HG03520 (cell line): ENCODE results near the gene KRTAP10-12.

Experiments used
- ATAC-seq: cut with Tn5 transposase; IDR thresholded peaks from one replicate; pipeline ENCODE4 v1.9.1; 2021; ENCODE audit warnings: mild to moderate bottlenecking, moderate library complexity; ENCODE audit not compliant: unreplicated experiment

KRTAP10-12 gene

DNA sequence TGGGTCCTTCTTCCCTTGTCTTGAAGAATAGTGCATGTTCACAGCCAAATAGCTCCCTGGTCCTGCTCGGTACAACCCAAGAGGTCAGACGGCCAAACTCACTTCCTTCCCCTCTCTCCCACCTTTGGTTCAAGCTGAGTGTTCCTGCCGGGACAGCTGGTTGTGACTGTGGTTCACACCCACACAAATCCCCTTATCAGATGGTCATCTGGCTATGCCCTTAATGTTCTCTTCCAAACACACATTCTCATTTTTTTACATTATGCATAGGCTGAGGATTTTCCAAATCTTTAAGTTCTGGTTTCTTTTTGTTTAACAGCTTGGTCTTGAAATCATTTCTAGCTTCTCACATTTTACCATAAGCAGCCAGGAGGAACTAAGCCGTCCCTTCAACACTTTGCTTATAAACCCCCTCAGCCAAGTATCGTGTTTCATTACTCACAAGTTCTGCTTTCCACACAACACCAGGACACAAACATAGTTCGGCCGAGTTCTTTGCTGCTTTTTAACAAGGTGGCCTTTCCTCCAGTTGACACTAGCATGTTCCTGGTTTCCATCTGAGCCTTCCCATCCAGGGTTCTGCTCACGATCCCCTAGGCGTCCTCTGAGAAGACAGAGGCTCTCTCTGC is 34.1 kb downstream of the KRTAP10-12 start:
- ATAC-seq: no peak

DNA sequence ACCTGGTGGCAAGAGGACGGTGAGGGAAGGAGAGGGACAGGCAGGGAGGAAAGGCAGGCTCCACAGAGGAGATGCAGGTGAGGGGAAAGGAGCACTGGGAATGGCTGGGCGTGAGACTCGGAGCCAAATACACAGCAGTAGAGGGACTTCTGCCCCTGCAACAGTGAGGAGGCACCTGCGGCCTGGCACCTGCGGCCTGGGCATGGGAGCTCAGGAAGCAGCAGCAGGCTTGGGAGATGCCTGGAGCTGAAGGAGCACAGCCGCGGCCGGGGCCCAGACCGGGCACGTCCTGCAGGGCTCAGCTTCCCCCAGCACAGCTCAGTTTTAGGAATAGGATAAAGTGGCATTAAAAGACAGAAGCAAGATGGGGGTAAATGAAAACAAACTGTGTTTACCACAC is 35.3 kb downstream of the KRTAP10-12 start:
- ATAC-seq: no peak

DNA sequence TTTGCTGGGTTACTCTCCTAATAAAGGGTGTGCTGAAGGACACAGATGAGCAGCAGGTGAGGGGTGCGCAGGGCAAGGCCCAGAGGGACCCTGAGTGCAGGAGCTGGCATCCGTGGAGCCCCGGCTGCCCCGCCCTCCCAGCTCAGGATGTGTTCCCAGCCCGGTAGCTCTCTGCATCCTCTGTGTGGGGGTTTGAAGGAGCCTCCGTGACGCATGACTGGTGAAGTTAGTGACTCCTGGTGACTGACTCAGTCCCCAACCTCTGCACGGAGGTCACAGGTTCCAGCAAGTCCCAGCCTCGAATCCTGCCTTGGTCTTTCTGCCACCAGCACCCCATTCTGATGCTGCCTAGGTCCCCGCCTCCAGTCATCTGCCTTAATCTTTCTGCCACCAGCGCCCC is 36.0 kb downstream of the KRTAP10-12 start:
- ATAC-seq: no peak

DNA sequence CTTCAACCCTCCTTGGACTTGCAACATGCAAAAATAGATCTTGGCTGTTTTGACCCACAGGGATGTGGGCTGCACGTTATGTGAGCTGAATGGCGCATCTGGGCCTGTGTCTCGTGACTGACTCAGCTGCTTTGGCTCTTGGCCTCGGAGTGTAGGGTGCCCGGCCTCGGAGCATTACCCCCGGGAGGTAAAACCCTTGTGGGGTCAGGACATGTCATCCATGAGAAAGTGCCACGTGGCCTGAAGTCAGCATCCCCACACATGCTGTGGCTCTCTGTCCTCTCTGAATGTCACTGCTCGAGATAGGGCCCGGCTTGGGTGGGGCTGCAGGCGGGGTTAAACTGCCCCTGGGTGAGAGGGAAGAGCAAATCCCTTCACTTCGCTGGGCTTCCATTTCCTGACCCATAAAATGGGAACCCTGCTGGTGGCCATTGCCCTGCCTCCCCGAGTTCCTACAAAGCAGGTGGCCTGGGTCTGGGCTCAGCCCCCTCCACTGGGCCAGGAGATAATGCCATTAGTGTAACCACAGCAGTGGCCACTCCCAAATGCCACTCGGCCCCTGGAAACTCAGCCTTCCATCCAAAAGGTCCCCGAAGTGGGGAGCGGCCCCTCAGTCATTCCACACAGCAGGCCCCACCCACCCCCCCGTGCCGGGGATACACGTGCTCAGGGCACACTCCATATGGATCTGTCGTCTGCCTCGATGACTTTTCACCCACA is 37.2 kb downstream of the KRTAP10-12 start:
- ATAC-seq: no peak

DNA sequence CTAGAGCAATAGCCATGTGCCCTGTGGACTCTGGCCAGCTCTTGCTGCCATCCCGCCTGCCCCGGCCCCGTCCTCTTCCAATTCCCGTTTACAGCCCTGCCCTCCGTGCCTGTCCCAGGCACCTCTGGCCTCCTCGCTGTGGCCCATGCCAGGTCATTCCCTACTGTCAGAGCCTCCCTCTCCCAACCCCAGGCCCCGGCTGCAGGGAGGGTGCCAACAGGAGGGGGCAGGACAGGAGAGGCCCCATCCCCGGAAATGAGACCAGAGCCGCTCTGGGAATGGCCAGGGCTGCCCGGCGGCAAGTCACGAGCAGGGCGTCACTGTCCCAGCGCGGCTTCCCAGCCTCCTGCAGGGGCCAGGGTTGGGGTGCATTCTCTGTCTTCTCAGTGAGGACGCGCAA is 37.9 kb downstream of the KRTAP10-12 start:
- no peak for ATAC-seq

DNA sequence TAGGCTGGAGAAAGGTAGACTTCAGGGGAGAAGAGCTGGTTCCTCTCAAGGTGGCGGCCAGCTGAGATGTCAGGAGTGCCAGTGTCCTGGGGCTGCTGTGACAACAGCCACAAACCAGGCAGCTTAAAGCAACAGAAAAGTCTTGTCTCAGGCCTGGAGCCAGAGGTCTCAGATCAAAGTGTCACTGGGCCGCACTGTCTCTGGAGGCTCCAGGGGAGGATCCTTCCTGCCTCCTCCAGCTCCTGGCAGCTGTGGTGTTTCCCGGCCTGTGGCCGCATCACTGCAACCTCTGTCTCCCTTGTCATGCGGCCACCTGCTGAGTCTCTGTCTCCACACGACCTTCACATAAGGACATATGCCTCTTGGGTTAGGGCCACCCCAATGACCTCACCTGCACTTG is 38.8 kb downstream of the KRTAP10-12 start:
- no peak for ATAC-seq

DNA sequence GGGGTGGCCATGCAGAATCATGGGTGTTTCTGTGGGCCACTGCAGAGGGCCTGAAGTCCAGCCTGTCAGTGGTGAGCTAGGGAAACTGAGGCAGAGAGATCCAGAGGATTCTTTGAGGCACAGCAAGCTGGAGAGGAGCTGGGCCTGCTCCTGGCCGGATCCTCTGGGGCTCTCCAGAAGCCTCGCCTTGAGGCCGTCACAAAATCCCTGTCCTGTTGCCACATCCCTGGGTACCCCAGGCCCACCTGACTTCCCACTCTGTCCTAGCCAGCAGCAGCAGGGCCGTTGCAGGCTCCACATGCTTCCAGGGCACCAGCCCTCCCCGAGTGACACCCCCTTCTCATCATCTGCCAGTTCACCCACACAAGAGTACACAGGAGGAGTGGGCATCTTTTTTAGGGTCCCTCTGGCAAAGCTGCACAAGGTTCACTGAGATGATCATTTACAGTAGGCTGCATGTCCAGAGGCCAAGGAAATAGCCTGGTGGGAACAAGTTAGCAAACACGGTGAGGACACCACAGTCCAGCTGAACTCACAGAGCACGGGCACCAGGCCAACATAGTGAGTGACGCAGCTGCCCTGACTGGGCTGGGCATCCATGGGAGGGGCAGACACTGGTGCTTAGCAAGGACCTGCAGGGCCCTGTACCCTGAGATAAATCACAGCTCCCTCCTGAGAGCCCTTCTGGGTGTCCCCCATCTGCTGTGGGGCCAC is 39.5 kb downstream of the KRTAP10-12 start:
- no peak for ATAC-seq

DNA sequence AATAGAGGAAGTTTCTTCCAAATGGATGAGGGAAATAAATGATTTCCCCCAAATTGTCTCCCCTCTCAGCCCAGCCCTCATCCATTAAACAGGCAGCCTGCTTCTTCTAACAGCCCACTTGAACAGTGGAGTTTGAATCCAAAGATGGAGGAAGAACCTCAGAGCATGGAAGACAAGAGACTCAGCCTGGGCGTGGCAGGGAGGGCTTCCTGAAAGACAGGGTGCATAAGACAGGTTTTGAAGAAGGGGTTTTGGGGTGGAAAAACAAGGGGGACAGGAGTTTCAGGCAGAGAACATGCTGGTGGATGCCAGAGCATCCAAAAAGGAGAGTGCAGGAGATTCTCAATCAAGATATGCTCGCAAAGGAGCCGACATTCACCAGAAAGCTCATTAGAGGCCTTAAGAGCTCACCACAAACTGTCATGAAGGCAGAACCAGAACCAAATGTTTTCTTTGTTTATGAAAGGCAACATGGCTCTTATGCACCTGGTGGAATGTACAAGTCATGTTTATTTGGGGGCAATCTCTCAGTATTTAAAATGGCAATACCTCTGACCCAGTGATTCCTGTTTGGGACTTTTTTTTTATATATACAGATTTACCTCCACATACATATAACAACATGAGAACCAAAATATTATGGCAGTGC is 40.9 kb downstream of the KRTAP10-12 start:
- no peak for ATAC-seq

DNA sequence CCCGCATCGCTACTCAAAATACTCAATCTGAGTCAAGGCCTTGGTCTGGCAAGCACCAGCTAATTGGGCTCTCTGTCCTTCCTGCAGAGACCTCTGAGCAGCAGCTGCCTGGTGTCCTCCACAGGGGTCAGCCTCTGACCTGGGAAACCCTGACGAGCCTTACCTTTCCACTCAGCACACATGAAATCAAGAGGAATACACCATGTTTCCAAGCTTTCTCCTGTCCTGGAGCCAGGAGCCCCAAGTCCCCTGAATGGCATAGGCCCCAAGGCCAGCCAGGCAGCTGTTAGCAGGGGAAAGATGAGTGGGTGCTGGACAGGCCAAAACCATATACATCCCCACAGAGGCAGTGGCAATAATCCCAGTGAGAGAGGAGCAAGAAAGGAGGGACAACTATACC is 41.6 kb downstream of the KRTAP10-12 start:
- ATAC-seq: no peak

DNA sequence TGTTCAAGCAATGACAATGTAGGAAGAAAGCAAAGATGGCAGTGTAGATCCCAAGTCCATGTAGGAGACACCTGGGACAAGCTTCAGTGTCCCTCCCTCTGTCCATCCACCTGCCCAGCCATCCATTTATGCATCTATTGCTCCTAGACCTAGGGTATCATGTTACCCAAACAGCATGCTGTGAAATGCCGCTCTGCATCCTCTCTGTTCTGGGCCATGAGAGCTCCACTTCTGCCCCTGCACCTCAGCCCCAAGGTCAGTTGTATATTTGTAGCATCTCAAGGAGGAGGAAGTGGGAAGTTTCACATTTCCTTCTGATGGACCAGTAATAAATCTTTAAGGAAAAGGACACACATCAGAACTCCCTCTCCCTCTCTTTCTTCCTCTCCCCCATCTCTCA is 42.3 kb downstream of the KRTAP10-12 start:
- ATAC-seq: no peak

DNA sequence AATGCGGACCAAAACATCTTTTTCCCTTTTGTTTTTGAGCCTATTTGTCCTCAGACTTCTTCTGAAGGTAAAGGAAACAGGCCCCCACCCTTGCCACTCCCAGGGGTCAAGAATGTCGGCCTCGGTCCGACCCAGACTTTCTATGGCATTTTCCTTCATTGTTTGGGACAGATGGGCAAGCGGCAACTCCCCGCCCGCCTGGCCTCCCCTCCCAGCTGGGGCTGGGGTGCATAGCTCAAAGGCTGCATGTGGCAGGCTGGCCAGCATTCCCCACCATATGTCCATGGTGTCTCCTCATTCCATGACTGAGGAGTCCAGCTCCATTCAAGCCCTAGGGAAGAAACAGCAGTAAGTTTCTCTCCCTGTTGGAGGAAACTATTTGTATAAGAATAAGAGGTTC is 43.8 kb downstream of the KRTAP10-12 start:
- no peak for ATAC-seq

DNA sequence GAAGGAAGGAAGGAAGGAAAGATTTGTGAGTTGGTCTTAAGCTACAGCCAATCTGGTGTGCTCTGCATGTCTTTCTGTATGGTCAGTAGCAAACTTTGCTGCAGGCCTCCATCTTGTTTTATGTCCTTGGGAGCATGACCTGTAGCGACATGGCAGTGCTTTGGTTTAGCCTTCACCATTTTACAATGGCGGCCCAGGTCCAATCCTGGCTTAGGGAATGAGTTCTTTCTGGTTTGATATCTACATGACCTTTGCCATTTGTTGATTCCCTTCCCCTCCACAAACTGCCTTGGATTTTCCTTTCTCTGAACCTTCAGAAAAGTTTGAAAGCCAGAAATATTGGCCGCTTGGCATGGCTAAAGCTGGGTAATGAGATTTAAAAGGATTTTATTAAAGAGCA is 44.9 kb downstream of the KRTAP10-12 start:
- ATAC-seq: no peak

DNA sequence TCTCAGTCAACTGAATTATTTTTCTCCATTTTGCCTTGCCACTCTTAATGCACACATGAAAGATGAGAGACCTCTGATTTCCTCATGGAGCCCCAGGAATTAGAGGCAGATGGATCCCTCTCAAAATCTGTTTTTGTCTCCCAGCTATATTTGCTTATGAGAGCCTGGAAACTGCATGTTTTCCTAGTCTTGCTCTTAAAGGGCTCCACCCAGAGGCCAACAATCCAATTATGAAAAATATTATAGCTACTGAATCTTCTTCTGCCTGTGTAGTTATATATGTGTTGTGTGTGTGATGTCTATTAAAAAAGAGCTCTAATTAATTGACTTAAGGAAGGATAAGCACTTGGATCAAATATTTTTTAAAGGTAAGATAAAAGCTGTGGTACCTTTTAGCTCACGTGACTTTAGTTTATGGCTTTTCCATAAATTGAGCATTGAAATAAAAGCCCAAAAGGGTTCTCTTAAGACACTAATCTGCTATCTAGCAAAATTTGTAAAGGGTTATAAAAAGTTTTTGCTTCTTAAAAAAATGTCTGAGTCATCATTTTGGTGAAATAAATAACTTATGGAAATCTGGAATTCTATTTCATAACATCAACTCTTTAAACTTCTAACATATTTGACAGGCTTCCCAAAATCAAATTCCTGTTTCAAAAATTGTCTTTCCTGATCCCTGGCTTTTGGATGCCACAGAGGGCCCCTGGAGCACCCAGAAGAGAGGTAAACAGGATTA is 45.6 kb downstream of the KRTAP10-12 start:
- ATAC-seq: no peak
